HG02571 (cell line): ENCODE measurements around the gene DEAF1.
"Not testable (repeated sequence)": the region's sequence is repeated elsewhere in the genome, so short reads cannot be mapped to it uniquely, and the experiment has no call there.

Experiments
- ATAC-seq: cut with Tn5 transposase; IDR thresholded peaks from one replicate; pipeline ENCODE4 v1.9.1; 2021; ENCODE audit warnings: mild to moderate bottlenecking, moderate library complexity; ENCODE audit not compliant: unreplicated experiment

The DEAF1 gene

GRCh38 chr11:680970-681369 is 14.1 kb downstream of the DEAF1 start:
- no peak for ATAC-seq

DNA sequence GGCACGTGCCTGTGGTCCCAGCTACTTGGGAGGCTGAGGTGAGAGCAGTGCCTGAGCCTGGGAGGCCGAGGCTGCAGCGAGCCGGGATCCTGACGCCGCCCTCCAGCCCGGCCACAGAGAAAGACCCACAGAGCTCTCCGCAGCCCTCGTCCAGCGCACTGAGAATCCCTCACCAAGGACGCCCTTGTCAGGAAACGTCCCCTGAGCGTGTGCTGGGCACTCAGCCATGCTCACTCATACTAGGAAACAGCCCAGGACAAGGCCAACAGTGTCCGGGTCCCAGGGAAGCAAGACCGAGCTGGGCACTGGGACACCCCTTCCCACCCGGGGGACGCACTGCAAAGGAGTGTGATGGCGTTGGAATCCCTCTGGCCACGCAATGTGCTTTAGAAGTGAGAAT is 14.5 kb downstream of the DEAF1 start:
- ATAC-seq, result no peak

DNA sequence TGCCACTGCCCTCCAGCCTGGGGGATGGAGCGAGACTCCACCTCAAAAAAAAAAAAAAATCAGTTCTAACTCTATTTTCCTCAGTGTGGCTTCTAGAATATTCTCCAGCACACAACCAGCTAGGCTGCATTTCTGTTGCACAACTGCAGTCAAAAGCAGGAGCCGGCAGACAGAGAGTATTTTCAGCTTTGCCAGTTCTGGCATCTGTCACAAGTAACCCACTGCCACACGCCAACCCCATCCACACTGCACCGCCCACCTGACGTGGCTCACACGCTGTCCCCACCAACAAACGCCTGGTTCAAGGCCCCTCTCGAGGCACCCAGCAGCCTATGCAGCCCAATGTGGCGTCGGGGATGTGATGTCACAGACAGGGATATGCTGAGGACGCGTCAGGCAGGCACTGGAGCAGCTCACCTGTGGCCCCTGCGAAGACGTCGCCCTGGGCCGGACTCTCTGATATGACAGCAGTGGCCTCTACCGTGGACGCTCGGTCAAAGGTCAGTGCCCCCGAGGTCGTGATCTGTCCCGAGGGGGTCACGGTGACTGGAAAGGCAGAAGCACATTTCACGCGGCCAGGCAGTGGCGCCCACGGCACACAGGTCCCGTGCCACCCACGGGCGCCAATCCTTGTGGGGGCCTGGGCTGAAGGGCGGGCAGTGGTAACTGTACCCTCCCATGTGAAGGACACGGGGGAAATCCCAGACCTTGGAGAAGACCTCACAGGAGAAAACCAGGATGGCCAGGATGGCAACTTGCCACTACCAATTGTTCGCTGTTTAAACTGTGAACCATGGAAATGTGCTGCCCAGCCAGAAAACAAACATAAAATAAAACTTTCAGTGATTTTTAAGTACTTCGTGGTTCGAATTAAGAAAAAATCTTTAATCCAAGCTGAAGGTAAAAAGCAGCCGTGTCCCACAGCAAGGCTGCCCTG is 15.5 kb downstream of the DEAF1 start:
- ATAC-seq, result no peak

DNA sequence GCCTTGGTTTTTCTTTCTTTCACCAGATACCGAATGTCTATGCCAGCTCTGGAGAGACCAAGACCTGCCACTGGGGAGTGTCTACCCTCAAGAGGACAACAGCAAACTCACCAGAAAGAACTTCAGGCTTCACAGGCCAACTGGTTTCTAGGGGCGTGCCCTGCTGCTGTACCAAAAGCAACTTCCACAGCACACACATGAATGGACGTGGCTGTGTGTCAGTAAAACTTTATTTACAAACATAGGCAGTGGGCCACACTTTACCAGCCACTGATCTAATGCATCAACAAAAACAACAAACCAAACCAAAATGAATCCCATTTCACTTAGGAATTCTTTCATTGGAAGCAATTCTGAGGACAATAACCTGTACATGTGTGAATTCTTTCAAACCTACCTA is 16.7 kb downstream of the DEAF1 start:
- ATAC-seq, result no peak

GRCh38 chr11:674406-674805 is 20.6 kb downstream of the DEAF1 start:
- no peak for ATAC-seq

DNA sequence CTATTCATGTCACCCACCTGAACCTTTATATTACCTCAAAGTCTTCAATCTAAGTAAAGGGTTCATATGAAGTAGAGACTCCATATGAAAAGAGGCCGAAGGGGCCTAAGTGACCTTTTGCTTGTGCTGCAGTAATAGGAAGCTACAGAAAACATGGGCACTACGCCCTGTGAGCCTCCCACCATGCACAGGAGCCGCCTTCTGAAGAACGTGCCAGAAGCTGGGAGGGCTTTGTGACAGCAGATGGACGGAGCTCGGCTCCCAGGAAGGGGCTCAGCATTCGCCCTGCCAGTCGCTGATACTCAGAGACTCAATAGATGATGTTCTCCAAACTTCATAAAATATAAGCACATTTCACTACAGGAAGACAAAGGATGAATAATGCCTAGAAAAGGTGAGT is 21.2 kb downstream of the DEAF1 start:
- ATAC-seq, result no peak

- ATAC-seq, result no peak
Measured at GRCh38 chr11:665704-666281, 29.2 kb downstream of the DEAF1 start.

- ATAC-seq, result no peak
Measured at GRCh38 chr11:665062-665703, 29.8 kb downstream of the DEAF1 start.

DNA sequence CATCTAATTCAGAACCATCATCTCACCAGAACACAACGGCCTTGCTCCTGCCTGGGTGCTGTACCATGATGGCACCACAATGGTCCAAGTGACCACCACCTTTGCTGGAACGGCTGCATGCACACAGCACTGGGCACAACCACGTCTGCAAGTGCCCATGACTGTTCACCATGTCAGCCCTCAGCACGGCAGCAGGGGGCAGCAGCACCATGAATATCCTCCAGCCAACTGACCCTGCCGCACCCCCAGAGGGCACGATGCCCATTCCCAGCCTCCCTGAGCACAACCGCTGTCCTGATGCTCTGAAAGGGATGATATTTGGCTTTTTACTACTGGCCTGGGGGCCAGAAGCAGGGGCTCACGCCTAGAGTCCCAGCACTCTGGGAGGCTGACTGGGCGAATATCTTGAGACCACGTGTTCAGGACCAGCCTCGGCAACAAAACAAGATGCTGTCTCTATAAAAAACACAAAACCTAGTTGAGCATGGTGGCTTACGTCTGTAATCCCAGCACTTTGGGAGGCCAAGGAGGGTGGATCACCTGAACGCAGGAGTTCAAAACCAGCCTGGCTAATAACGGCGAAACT is 32.2 kb downstream of the DEAF1 start:
- no peak for ATAC-seq

DNA sequence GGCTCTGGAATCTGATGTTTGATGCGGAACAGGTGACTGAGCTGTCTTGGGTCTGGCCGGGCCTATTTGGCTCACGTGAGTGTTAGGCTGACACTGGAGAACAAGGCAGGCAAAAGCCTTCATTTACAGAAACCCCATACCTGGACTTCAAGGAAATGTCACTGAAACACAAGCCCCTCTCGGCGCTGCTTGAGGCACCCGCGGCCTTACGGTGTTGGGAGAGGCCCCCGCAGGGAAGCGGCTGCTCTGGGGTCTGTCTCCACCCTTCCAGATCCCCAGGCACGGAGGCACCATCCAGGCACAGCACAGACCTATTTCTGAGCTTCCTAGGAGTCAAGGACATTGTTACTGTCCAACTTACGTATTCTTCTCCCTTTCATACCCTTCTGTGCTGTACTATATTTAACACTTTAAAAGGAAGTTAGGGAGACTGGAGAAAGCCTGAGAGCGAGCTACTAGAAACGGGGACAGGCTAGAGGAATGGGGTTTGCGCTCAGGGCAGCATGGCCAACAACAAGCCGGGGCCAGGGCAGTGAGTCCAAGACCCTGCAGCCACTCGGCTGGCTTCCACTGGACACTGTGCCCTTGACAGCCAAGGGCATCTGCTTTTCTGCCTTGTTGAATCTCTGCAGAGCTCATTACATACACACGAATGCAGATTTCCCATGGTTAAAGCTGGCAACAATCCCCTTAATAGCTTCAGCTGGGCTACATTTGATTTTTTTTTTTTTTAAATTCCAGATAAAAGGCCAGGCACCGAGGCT is 34.2 kb downstream of the DEAF1 start:
- no peak for ATAC-seq

GRCh38 chr11:660281-660680 is 34.7 kb downstream of the DEAF1 start:
- ATAC-seq, result no peak

DNA sequence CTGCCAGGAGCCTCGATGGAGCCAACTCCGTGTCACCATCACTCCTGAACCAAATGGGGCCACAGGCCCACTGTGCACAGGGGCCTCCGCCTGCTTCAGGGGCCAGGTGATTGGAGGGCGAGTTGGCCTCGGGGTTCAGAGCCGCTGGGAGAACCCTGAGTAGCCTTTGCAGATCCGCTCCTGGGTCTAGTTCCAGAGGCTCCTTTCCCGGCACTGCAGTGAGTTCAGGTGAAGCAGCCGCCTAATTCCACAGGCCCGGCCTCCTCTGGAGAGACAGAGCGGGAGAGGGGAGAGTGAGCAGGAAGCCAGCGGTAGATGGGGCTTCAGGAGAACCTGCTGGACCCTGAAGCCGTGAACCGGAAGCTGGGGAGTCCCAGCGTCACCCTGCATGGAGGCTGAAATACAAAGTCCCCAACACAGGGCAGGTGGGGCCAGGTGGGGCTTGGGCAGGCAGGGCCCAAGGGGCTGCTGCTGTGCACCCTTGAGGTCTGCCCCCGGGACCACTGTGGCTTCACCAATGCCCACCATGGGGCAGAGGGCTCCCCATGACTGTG is 35.4 kb downstream of the DEAF1 start:
- no peak for ATAC-seq

- no peak for ATAC-seq
Measured at GRCh38 chr11:657691-658126, 37.3 kb downstream of the DEAF1 start.

DNA sequence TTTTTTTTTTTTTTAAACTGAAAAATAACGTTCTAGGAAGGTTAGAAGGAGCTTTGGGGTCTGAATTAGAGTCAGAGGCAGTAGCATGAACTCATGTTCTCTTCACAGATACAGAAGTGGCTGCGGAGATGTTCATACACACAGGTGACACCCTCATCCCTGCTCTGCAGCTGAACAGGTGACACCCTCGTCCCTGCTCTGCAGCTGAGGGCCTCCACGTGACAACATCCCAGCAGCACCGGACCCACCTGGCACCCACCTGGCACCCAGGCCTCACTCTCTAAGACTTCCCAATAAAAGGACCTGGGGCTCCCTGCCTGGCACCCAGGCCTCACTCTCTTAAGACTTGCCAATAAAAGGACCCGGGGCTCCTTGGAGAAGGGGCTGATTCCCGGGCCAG is 38.2 kb downstream of the DEAF1 start:
- no peak for ATAC-seq

GRCh38 chr11:656426-656825 is 38.6 kb downstream of the DEAF1 start:
- no peak for ATAC-seq

DNA sequence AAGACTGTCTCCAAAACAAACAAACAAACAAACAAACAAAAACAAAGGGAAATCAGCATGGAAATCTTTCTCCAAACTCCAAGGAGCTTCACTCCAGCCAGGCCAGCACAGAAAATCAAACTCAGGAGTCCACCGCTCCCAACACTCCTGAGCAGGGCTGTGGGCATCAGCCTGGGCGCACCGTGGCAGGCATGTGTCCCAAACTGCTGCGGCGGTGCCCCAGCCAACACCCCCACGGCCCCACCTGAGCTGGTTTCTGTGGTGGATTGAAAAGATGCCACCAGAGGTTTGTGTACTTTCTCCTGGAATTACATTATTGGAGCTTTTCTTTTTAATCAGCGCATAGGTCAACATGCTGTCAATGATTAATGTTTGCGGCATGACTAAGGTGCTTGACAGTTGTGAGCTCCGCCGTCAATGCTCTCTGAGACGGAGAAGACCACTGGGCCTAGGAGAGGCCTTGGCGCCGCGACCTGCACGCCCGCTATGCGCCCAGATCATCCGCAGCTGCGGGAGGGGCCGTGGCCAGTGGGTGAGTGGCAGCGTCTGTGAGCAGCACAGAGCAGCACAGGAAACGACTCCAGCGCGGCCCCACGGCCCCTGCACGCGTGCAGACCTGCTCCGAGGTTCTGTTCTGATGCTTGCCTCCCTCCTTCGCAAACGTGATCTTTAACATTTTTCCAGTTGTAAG is 39.8 kb downstream of the DEAF1 start:
- no peak for ATAC-seq

- ATAC-seq, result not testable (repeated sequence)
Measured at GRCh38 chr11:654444-654843, 40.6 kb downstream of the DEAF1 start.

DNA sequence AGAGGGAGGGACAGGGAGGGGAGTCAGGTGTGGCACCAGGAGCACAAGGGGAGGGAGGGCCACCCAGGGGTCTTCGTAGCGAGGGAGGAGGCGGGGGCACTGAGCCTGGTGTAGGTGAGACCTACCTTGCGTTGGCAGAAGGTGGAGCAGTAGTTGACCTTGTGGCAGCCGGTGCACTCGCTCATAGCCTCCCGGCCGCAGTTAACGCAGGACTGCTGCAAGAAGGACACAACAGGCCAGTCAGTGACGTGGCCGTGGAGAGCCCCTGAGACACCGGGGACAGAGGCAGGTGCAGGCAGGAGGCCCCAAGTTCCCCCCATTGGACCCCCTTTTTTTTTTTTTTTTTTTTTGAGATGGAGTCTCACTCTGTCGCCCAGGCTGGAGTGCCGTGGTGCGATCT is 41.2 kb downstream of the DEAF1 start:
- ATAC-seq, result no peak

GRCh38 chr11:653136-653535 is 41.9 kb downstream of the DEAF1 start:
- not testable (repeated sequence) for ATAC-seq

DNA sequence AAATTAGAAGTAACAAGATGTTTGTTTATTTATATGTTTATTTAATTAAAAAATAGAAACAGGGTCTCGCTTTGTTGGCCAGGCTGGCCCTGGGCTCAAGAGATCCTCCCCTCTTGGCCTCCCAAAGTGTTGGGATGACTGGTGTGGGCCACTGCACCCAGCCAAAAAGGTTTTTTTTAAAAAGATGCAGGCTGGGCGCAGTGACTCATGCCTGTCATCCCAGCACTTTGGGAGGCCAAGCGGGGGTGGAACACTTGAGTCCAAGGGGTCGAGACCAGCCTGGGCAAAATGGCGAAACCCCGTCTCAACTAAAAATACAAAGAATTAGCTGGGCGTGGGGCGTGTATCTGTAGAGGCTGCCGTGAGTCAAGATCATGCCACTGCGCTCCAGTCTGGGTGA is 44.5 kb downstream of the DEAF1 start:
- no peak for ATAC-seq
